Measurements from ENCODE around the gene CORO2A.

CORO2A gene

DNA sequence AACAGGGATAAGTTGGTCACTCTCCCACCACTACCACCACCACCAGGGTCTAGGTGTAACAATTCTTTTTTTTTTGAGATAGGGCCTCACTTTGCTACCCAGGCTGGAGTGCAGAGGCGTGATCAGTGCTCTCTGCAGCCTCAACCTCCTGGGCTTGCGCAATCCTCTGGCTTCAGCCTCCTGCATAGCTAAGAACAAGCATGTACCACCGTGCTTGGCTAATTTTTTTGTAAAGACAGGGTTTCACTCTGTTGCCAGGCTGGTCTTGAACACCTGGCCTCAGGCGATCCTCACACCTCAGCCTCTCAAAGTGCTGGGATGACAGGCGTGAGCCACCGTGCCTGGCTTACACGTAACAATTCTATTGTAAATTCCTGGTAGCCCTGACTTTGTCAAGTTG lies 27.5 kb downstream of the CORO2A start:
- no peak for DNase-seq

DNA sequence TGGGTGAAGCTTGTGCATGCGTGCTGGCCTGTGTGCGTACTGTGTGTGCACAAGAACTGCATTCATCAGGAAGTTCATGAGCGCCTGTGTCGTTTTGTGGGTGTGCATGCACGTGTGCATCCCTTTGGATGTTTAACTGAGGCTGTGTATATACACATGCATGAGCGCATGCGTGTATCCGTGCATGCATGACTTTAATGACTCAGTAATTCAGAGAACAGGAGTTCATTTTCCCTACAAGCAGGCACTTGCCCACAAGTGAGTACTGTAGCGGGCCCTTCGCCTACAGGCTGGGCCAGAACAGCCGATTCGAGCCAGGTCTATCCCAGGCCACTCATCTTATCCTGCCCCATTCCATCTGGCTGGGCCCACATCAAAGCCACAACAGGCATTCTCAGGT lies 29.8 kb downstream of the CORO2A start:
- DNase-seq: no peak

GRCh38 chr9:98161851-98162250 lies 30.6 kb downstream of the CORO2A start:
- no peak for DNase-seq

DNA sequence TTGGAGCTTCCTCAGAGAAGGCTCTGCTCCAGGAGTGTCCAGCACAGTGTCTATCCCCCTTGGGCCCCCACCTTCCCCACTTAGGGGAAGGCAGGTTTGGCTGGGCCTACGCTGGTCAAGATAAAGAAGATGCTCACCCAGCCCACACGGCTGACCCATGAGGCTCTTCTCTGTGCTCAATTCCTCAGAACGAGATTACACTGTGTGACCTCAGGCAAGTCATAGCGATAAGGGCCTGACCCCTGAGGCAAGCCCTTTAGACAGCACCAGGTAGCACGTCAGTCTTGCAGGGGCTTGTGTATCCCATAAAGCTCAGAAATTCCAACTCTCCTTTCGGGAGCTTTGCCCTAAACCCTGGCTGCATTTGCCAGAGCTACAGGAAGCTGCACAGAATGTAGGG lies 32.6 kb downstream of the CORO2A start:
- DNase-seq: no peak

- no peak for DNase-seq
These were observed 33.1 kb downstream of the CORO2A start for GRCh38 chr9:98159301-98159700.

GRCh38 chr9:98158071-98158831 lies 34.2 kb downstream of the CORO2A start:
- DNase-seq: no peak

DNA sequence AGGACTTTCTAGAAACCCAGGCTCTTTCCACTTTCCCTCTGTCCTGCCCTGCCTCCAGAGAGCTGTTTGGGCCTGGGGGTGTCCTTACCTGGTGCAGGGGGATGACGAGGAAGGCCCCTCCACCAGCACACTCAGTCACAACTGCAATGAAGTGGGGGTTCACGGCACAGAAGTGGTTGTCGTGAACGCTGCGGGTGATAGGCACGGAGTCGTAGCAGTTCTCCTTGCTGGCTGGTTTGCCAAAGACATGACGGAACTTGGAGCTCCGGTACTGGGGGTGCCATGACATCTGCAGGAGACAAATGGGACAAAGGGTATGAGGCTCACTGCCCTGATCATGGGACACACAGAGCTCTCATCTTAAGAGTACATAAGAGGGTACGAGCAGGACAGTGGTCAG lies 35.1 kb downstream of the CORO2A start:
- DNase-seq: no peak

DNA sequence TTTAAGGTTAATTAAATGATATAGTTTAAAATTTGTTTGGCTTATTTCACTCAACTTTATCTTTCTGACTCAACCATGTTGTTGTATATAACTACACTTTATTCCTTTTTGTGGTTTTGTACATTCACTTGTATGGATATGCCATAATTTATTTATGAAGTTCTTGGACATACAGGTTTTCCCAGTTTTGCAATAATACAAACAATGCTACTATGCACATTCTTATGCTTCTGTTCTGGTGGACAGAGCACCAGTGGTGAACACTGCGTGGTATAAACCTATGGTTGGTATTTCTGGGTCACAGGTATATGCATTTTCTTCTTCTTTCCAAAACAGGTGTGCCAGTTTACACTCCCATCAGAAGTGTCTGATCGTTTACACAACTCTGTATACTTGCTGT lies 37.8 kb downstream of the CORO2A start:
- no peak for DNase-seq

DNA sequence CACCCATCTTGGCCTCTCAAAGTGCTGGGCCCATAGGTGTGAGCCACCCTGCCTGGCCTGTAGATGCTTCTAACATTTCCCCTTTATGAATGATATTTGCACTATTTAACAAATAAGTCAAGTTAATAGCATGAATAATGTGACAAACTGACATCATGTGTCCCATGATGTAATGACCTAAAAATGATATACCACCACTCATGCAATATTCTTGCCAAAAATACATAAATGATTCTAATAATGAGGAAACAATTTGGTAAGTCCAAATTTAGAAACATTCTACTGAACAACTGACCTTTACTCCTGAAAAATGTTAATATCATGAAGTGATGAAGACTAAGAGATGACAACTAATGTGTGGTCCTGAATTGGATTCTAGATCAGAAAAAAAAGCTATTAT lies 39.9 kb downstream of the CORO2A start:
- no peak for DNase-seq

DNA sequence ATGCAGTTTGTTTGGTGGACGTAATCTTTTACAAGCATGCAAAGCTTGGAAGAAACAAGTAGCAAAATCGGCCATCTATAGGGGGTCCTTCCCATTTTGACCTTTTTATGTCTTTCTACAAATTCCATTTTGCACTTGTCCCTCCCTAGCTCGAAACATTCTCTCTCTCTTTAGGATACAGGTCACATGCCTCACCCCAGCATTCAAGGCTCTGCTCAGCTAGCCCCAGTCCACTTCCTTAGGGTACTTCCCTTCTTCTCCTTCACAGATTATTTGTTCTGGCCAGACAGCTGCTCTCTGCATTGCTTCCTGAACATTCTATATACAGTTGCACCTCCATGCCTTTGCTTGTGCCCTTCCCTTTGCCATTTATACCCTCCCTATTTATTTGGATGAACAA lies 41.7 kb downstream of the CORO2A start:
- DNase-seq: no peak

DNA sequence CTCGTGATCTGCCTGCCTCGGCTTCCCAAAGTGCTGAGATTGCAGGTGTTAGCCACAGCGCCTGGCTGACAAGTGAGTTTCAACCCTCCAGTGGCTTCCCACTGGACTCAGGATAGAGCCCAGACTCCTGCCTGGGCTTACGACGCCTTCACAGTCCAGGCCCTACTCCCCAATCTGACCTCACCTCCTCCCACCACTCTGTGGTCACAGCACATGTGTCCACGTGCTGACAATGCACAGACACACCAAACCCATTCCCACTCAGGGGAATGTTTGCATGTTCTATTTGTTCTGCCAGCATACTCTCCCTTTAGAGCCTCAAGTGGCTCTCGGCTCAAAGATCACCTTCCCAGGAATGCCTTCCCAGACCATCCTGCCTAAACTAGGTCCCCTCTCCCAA lies 42.3 kb downstream of the CORO2A start:
- no peak for DNase-seq

- no peak for DNase-seq
These were observed 43.0 kb downstream of the CORO2A start for GRCh38 chr9:98149422-98149821.

GRCh38 chr9:98148486-98148885 lies 44.0 kb downstream of the CORO2A start:
- DNase-seq: no peak

GRCh38 chr9:98147582-98147981 lies 44.9 kb downstream of the CORO2A start:
- DNase-seq: no peak

DNA sequence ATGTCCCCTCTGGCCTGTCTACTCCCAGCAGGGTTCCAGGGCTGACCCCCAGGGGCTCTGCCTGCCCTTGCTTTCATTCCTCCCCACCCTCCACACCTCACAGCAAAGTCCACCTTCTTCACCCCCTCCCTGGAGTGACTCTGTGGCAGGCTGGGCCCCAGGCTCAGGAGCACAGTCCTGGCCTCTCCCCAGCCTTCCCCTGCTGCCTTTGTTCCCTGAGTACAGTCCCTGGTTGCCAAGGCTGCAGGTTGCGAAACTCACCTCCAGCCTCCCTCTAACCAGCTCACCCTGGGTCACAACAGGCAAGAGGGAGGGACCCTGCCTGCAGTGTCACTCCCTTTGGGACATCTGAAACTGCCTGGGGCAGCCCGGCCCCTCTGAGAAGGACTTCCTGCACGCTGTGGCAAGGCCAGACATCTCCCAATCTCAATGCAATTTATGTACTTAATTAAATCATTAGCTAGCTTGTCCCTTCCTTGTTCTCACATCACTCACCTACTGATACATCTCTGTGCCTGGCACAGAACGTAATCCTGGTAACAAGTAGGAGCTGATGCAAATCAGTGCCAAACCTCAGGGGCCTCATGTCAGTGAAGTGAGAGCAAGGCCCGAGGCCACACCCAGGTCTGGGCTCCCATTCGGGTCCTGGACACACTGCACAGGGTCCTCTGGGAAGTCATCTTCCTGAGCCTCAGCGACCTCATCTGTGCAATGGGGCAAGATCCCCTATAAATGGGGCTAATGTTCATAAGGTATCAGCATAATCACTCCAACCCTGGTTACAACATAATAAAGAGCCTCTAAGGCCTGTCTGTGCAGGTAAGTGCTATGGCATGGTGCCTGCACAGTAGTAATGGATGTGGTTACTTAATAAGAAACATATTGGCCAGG lies 46.1 kb downstream of the CORO2A start:
- no peak for DNase-seq

DNA sequence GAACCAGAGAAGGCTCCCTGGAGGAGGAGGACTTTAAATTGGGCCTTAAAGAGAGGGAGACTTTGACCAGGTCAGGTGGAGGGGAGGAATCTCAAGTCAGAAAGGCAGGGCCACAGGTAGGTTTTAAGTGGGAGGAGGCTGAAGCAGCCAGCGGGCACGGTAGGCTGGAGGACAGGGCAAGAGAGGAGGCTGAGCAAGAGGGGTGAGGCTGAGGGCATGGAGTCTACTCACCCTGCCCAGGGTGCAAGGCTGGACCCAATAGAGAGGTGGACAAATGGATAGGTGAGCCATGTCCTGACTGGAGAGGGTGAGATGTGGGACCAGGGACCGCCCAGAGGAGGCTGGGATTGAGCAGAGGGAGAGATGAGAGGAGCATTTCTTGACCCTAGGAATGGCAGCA lies 47.8 kb downstream of the CORO2A start:
- DNase-seq: no peak

- DNase-seq: no peak
These were observed 48.4 kb downstream of the CORO2A start for GRCh38 chr9:98144076-98144475.

DNA sequence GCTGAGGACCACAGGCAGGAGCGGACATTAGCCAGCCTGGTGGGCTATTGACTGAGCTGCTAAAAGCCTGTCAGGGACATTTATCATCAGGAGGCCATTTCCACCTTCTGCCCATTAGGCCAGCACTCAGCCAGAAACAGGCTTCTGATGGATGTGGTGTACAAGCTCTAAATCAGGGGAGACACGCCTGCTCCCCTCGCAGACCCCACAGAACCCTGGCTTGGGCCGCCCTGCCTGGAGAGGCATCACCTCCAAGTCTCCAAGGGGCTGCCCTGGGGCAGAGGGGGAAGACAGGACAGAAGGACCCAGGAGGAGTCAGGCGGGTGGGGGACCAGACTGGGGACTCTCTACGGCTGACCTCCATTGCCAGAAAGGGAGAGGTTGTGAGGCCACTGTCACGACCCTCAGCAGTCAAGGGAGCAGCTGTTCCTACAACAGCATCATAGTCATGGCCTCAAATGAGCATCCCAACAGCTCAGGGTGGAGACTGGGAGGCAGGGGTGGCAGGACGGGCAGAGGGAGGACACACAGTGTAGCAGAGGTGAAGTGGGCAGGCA lies 49.4 kb downstream of the CORO2A start:
- no peak for DNase-seq

- DNase-seq: no peak
These were observed 50.1 kb downstream of the CORO2A start for GRCh38 chr9:98142182-98142907.

- DNase-seq: no peak
These were observed 51.9 kb downstream of the CORO2A start for GRCh38 chr9:98140503-98140902.

DNA sequence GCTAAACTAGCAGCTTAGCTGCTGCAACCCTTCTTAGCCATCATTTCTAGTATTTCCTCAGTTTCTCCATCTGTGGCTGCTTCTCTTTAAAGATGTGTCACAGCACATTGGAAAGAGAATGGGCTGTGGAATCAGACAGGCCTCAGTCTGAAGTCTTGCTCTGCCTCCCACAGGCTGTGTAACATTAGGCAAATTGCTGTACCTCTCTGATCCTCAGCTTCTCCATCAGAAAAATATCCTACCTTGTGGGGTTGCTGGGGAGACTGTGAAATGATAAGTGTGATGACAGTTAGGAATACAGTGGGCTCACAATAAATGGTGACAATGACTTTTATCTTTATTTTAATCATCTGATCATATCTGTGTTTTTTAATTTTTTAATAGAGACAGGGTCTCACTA lies 55.9 kb downstream of the CORO2A start:
- DNase-seq: no peak

GRCh38 chr9:98135938-98136337 lies 56.5 kb downstream of the CORO2A start:
- no peak for DNase-seq

GRCh38 chr9:98135558-98135934 lies 56.9 kb downstream of the CORO2A start:
- DNase-seq: no peak
